ENCODE measurements around the gene NFATC2IP.
"Not testable (repeated sequence)": the region's sequence is repeated elsewhere in the genome, so short reads cannot be mapped to it uniquely, and the experiment has no call there.

The NFATC2IP gene

DNA sequence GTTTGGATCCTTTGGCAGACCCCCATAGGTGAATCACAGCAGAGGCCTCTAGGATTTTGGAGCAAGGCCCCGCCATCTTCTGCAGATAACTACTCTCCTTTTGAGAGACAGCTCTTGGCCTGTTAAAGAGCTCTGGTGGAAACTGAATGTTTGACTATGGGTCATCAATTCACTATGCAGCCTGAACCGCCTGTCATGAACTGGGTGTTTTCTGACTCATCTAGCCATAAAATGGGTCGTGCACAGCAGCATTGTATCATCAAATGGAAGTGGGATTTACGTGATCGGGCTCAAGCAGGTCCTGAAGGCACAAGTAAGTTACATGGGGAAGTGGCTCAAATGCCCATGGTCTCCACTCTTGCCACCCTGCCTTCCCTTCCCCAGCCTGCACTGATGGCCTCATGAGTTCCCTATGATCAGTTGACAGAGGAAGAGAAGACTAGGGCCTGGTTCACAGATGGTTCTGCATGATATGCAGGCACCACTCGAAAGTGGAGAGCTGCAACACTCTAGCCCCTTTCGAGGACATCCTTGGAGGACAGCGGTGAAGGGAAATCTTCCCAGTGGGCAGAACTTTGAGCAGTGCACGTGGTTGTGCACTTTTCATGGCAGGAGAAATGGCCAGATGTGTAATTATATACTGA, 53.9 kb downstream of the NFATC2IP start:
- not testable (repeated sequence) for H2BK5ac ChIP-seq (ENCODE audit: low read depth, low read length, poor library complexity); H4K8ac ChIP-seq (ENCODE audit: low read depth, low read length); H3K18ac ChIP-seq (ENCODE audit: low read length); H3K4me3 ChIP-seq (ENCODE audit: low read depth, low read length); H3K9ac ChIP-seq (ENCODE audit: low read length); DNase-seq; H3K4ac ChIP-seq (ENCODE audit: low read depth, low read length); H3K36me3 ChIP-seq (ENCODE audit: control insufficient read depth in 1 of 2, insufficient read depth in 2 of 2, low read length in 2 of 2); H3K79me2 ChIP-seq (ENCODE audit: control insufficient read depth, insufficient read depth, low read length, poor library complexity); H3K23ac ChIP-seq (ENCODE audit: low read length); H3K14ac ChIP-seq (ENCODE audit: low read length); H2BK12ac ChIP-seq (ENCODE audit: low read length); H3K4me1 ChIP-seq (ENCODE audit: control insufficient read depth in 1 of 2, insufficient read depth in 2 of 2, low read length in 2 of 2); H3K4me2 ChIP-seq (ENCODE audit: low read length); H3K79me1 ChIP-seq (ENCODE audit: low read length); H4K12ac ChIP-seq (ENCODE audit: low read depth, low read length); H3K27me3 ChIP-seq (ENCODE audit: insufficient read depth, low read length); H2BK120ac ChIP-seq (ENCODE audit: insufficient read depth, low read length, poor library complexity); H2AFZ ChIP-seq (ENCODE audit: insufficient read depth, low read length, poor library complexity); H4K91ac ChIP-seq (ENCODE audit: low read depth, low read length); H2AK5ac ChIP-seq (ENCODE audit: low read length); H3K9me3 ChIP-seq (ENCODE audit: insufficient read depth, low read depth, low read length); H3K27ac ChIP-seq (ENCODE audit: low read depth, low read length)
- WGBS (ENCODE audit: extremely low coverage, insufficient coverage, insufficient read length): no CpG with 5 or more reads among the region's 9 CpGs

DNA sequence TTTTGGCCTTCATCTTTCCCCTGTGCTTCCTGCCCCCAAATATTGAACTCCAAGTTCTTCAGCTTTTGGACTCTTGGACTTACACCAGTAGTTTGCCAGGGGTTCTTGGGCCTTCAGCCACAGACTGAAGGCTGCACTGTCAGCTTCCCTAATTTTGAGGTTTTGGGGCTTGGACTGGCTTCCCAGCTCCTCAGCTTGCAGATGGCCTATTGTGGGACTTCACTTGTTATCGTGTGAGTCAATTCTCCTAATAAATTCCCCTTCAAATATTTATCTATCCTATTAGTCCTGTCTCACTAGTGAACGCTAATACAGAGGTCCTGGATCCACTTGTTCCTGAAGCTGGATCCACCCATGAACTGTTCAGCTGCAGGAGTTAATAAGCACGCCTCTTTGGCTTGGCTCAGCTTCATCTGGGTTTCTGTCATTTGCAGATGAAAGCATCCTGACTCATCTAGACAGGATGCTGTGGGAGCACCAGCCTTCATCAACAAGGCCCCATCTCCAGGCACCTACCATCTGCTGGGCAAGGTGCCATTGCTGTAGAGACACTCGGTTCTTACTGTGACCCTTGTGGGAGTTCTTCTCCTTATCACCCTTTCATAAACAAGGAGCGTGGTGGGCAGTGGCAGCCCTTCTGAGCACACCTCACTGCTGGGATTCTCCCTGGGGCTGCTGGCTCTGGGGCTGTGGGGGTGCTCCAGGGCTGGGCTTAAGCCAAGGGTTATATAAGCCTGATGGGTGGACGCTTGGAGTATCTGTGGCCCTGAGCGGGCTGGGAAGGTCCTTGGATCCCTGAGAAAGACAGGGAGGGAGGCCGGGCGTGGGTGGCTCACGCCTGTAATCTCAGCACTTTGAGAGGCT, 57.2 kb downstream of the NFATC2IP start:
- no peak overlapping the region for H4K12ac ChIP-seq (ENCODE audit: low read depth, low read length)
- H3K4ac ChIP-seq (ENCODE audit: low read depth, low read length): no peak overlapping the region
- H2BK120ac ChIP-seq (ENCODE audit: insufficient read depth, low read length, poor library complexity): no peak overlapping the region
- no peaks in the 10 kb centered on the region for H3K4me1 ChIP-seq (ENCODE audit: control insufficient read depth in 1 of 2, insufficient read depth in 2 of 2, low read length in 2 of 2)
- H3K79me1 ChIP-seq (ENCODE audit: low read length): no peaks in the 10 kb centered on the region
- no peak overlapping the region for H2AFZ ChIP-seq (ENCODE audit: insufficient read depth, low read length, poor library complexity)
- H3K4me3 ChIP-seq (ENCODE audit: low read depth, low read length): no peak overlapping the region
- no CpG with 5 or more reads among the region's 10 CpGs for WGBS (ENCODE audit: extremely low coverage, insufficient coverage, insufficient read length)
- peaks cover 3% of the 10 kb centered on the region for H3K9me3 ChIP-seq (ENCODE audit: insufficient read depth, low read depth, low read length)
- H2AK5ac ChIP-seq (ENCODE audit: low read length): no peak overlapping the region
- H4K91ac ChIP-seq (ENCODE audit: low read depth, low read length): no peak overlapping the region
- H2BK12ac ChIP-seq (ENCODE audit: low read length): no peak overlapping the region
- H2BK5ac ChIP-seq (ENCODE audit: low read depth, low read length, poor library complexity): no peak overlapping the region
- no peak overlapping the region for H3K14ac ChIP-seq (ENCODE audit: low read length)
- H3K23ac ChIP-seq (ENCODE audit: low read length): no peak overlapping the region
- no peak overlapping the region for H3K27ac ChIP-seq (ENCODE audit: low read depth, low read length)
- H3K9ac ChIP-seq (ENCODE audit: low read length): no peak overlapping the region
- no peak overlapping the region for H4K8ac ChIP-seq (ENCODE audit: low read depth, low read length)
- H3K27me3 ChIP-seq (ENCODE audit: insufficient read depth, low read length): no peaks in the 10 kb centered on the region
- H3K18ac ChIP-seq (ENCODE audit: low read length): no peak overlapping the region
- DNase-seq: no peak
- no peaks in the 10 kb centered on the region for H3K79me2 ChIP-seq (ENCODE audit: control insufficient read depth, insufficient read depth, low read length, poor library complexity)
- H3K36me3 ChIP-seq (ENCODE audit: control insufficient read depth in 1 of 2, insufficient read depth in 2 of 2, low read length in 2 of 2): no peaks in the 10 kb centered on the region
- H3K4me2 ChIP-seq (ENCODE audit: low read length): no peak overlapping the region

DNA sequence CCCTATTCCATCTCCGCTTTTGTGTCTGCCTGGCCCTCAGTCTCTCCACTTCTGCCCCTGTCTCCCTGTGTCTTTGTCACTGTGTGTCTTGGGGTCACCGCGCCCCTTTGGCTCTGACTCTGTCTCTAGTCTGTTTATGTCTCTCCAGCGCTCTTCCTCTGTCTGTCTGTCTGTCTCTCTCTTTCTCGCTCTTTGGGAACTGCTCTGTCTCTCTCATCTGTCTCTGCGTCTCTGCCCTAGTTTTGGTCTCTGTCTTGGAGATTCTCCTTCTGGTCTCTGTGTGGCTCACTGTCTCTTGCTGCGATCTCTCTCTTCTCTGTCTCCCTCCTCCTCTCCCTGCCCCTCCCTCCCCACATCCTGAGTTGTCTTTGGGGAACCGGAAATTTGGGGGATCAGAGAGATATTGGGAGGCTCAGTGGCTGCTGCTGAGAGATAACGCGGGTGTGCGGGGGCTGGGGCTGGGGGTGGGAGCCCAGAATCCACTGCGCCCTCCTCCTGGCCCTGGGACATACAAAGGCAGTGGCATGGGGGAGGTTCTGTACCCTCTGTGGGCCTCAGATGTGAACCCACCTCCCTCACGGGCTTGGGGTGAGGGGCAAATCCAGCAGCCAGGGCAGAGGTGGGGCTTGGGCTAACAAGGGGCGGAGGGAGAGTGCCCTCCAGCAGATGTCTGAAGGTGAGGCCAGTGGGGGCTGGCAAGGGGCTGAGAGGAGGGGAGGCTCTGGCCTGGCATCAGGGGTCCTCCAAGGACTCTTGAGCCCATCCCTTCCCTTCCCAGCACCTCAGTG, 58.5 kb downstream of the NFATC2IP start:
- Histone ChIP-seq H4K8ac (ENCODE audit: low read depth, low read length) (no peak overlapping the region), H2BK12ac (ENCODE audit: low read length) (no peak overlapping the region), H3K36me3 (ENCODE audit: control insufficient read depth in 1 of 2, insufficient read depth in 2 of 2, low read length in 2 of 2) (no peaks in the 10 kb centered on the region), H3K4me3 (ENCODE audit: low read depth, low read length) (no peak overlapping the region), H3K4me1 (ENCODE audit: control insufficient read depth in 1 of 2, insufficient read depth in 2 of 2, low read length in 2 of 2) (no peaks in the 10 kb centered on the region), H2AFZ (ENCODE audit: insufficient read depth, low read length, poor library complexity) (no peak overlapping the region), H3K23ac (ENCODE audit: low read length) (no peak overlapping the region), H3K27ac (ENCODE audit: low read depth, low read length) (no peak overlapping the region), H3K79me2 (ENCODE audit: control insufficient read depth, insufficient read depth, low read length, poor library complexity) (no peaks in the 10 kb centered on the region), H2BK120ac (ENCODE audit: insufficient read depth, low read length, poor library complexity) (no peak overlapping the region), H3K9ac (ENCODE audit: low read length) (no peak overlapping the region), H4K12ac (ENCODE audit: low read depth, low read length) (no peak overlapping the region), H4K91ac (ENCODE audit: low read depth, low read length) (no peak overlapping the region), H3K18ac (ENCODE audit: low read length) (no peak overlapping the region), H3K4ac (ENCODE audit: low read depth, low read length) (no peak overlapping the region), H3K9me3 (ENCODE audit: insufficient read depth, low read depth, low read length) (peaks cover 3% of the 10 kb centered on the region), H2BK5ac (ENCODE audit: low read depth, low read length, poor library complexity) (no peak overlapping the region), H3K14ac (ENCODE audit: low read length) (no peak overlapping the region), H3K27me3 (ENCODE audit: insufficient read depth, low read length) (no peaks in the 10 kb centered on the region), H3K79me1 (ENCODE audit: low read length) (no peaks in the 10 kb centered on the region), H2AK5ac (ENCODE audit: low read length) (no peak overlapping the region), H3K4me2 (ENCODE audit: low read length) (no peak overlapping the region)
- no CpG with 5 or more reads among the region's 14 CpGs for WGBS (ENCODE audit: extremely low coverage, insufficient coverage, insufficient read length)
- no peak for DNase-seq

DNA sequence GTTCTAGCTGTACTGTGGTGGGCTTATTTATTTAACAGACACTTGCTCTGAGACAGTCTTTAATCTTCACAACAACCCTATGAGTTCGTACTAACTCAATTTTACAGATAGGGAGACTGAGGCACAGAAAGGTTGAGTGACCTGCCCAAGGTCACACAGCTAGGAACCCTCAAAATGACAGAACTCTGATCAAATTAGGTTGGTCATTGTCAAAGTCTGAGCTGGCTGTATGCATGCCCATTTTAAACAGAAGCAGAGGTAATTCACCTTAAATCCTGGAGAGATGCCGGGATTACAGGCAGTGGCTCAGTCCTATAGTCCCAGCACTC, 59.1 kb downstream of the NFATC2IP start:
- no CpG with 5 or more reads among the region's 2 CpGs for WGBS (ENCODE audit: extremely low coverage, insufficient coverage, insufficient read length)
- H3K27ac ChIP-seq (ENCODE audit: low read depth, low read length): no peak overlapping the region
- no peak overlapping the region for H3K4ac ChIP-seq (ENCODE audit: low read depth, low read length)
- H3K9ac ChIP-seq (ENCODE audit: low read length): no peak overlapping the region
- no peak for DNase-seq
- no peak overlapping the region for H4K91ac ChIP-seq (ENCODE audit: low read depth, low read length)
- no peaks in the 10 kb centered on the region for H3K4me1 ChIP-seq (ENCODE audit: control insufficient read depth in 1 of 2, insufficient read depth in 2 of 2, low read length in 2 of 2)
- H2BK5ac ChIP-seq (ENCODE audit: low read depth, low read length, poor library complexity): no peak overlapping the region
- H3K9me3 ChIP-seq (ENCODE audit: insufficient read depth, low read depth, low read length): peaks cover 3% of the 10 kb centered on the region
- no peak overlapping the region for H4K12ac ChIP-seq (ENCODE audit: low read depth, low read length)
- H3K18ac ChIP-seq (ENCODE audit: low read length): no peak overlapping the region
- H3K4me3 ChIP-seq (ENCODE audit: low read depth, low read length): no peak overlapping the region
- H2BK120ac ChIP-seq (ENCODE audit: insufficient read depth, low read length, poor library complexity): no peak overlapping the region
- no peak overlapping the region for H4K8ac ChIP-seq (ENCODE audit: low read depth, low read length)
- no peak overlapping the region for H2AK5ac ChIP-seq (ENCODE audit: low read length)
- no peaks in the 10 kb centered on the region for H3K36me3 ChIP-seq (ENCODE audit: control insufficient read depth in 1 of 2, insufficient read depth in 2 of 2, low read length in 2 of 2)
- H3K14ac ChIP-seq (ENCODE audit: low read length): no peak overlapping the region
- no peaks in the 10 kb centered on the region for H3K79me2 ChIP-seq (ENCODE audit: control insufficient read depth, insufficient read depth, low read length, poor library complexity)
- no peak overlapping the region for H3K23ac ChIP-seq (ENCODE audit: low read length)
- no peak overlapping the region for H3K4me2 ChIP-seq (ENCODE audit: low read length)
- no peaks in the 10 kb centered on the region for H3K27me3 ChIP-seq (ENCODE audit: insufficient read depth, low read length)
- H2BK12ac ChIP-seq (ENCODE audit: low read length): no peak overlapping the region
- no peak overlapping the region for H2AFZ ChIP-seq (ENCODE audit: insufficient read depth, low read length, poor library complexity)
- H3K79me1 ChIP-seq (ENCODE audit: low read length): no peaks in the 10 kb centered on the region
